ENCODE results near the gene IPO4. TPM values are rescaled to one million over a fixed set of nuclear protein-coding genes. Genes with fewer than 3 reads are reported as not detected.

IPO4 gene
- total RNA-seq, 1 experiment from 2014 or later, result 102 TPM

GRCh38 chr14:24146453-24146977 lies 42.1 kb downstream of the IPO4 start, which contains the start of gene PSME2:
Gene PSME2, minus strand, starts transcription at chr14:24146610. Its CDS starts 29 bp downstream, at chr14:24146581.
- RAD21 ChIA-PET (ENCODE audit: low non-redundant PET in 1 of 2, low total read pairs in 2 of 2, uncharacterized antibody in 2 of 2, unreplicated experiment in 2 of 2), result interaction anchor here (0.6 to 1.2 kb wide), 3 partner anchors 11 to 37 kb away, joined by 3 to 4 read pairs (median 4); partner anchors contain the start of genes IRF9 (in 1 of the 2) and PSME1 (in 1 of the 2)
- CTCF ChIA-PET, result interaction anchor here (0.6 to 3.9 kb wide), 13 partner anchors 9 to 285 kb away, joined by 3 to 19 read pairs (median 3); partner anchors contain the start of genes CIDEB, DCAF11, IRF9 and NRL
- H3K9me3 ChIP-seq (ENCODE audit: control insufficient read depth in 1 of 2, insufficient read depth in 1 of 2, low read depth in 1 of 2, low read length in 2 of 2), result no peaks in the 10 kb centered on the region
- DNase-seq (ENCODE audit: low read depth, low spot score) (peak; percentile 94), ATAC-seq (peak; percentile 83)
- peaks cover 19 to 27% of the 10 kb centered on the region in 2 experiments for H3K4me1 ChIP-seq (ENCODE audit: control insufficient read depth in 1 of 2, insufficient read depth in 2 of 2, low read length in 2 of 2)
- H3K27me3 ChIP-seq (ENCODE audit: insufficient read depth, low read length), result no peaks in the 10 kb centered on the region
- peak within 1 kb of the TSS; percentile 86 for H3K9ac ChIP-seq (ENCODE audit: low read length)
- H3K27ac ChIP-seq (ENCODE audit: low read depth, low read length), result peak within 1 kb of the TSS; percentile 95
- POLR2A ChIA-PET, result interaction anchor here (0.7 to 2.3 kb wide), 14 partner anchors 9 to 285 kb away, joined by 3 to 24 read pairs (median 4); partner anchors contain the start of genes DCAF11, IPO4, IRF9 and NRL
- BruUV-seq (replicated peaks), result no TSS peak
- peak within 1 kb of the TSS; percentile 97 to 99 for H3K4me3 ChIP-seq (replicated peaks in 1 of 2; ENCODE audit: low read depth in 1 of 2, low read length in 2 of 2)
- H2AFZ ChIP-seq (ENCODE audit: low read depth, low read length, poor library complexity, severe bottlenecking), result no peak within 1 kb of the TSS
- peaks cover 54% of the 10 kb centered on the region for H3K79me2 ChIP-seq (ENCODE audit: insufficient read depth, low read length)
- intact Hi-C loops (cut with micrococcal nuclease), result loop anchor here (1.0 kb wide), 1 partner anchor 32 kb away; the partner anchor contains the start of genes DCAF11 and NRL
- TF ChIP-seq POLR2AphosphoS5 (IDR thresholded peaks at IDR 0.05; ENCODE audit: low read depth, low read length) (peak; percentile 71; the same call in 1 of the 2 replicates), ELF1 (IDR thresholded peaks at IDR 0.05; ENCODE audit: borderline replicate concordance, low read depth) (no peak), POLR2A (IDR thresholded peaks at IDR 0.05; ENCODE audit: borderline replicate concordance, extremely low read depth, insufficient read depth, insufficient read length) (peak; percentile 48), RAD21 (IDR thresholded peaks at IDR 0.05; ENCODE audit: low read depth) (no peak), YY1 (IDR thresholded peaks at IDR 0.05; ENCODE audit: extremely low read depth, insufficient replicate concordance, low read depth, low read length) (peak; percentile 42)
- peak within 1 kb of the TSS; percentile 92 for H3K4me2 ChIP-seq (ENCODE audit: low read length)
- no peaks in the 10 kb centered on the region for H4K20me1 ChIP-seq (ENCODE audit: insufficient read depth)
- no peaks in the 10 kb centered on the region for H3K9me2 ChIP-seq (ENCODE audit: insufficient read depth)
- H3K36me3 ChIP-seq (ENCODE audit: control insufficient read depth in 1 of 2, insufficient read depth in 2 of 2, low read length in 2 of 2), result peaks cover 29 to 32% of the 10 kb centered on the region in 2 experiments; a peak in 3 of 4 replicates

GRCh38 chr14:24145690-24146452 lies 42.7 kb downstream of the IPO4 start:
- Histone ChIP-seq H4K20me1 (ENCODE audit: insufficient read depth) (no peaks in the 10 kb centered on the region), H3K27ac (ENCODE audit: low read depth, low read length) (peak overlapping the region; percentile 83), H3K36me3 (ENCODE audit: control insufficient read depth in 1 of 2, insufficient read depth in 2 of 2, low read length in 2 of 2) (peaks cover 22 to 25% of the 10 kb centered on the region in 2 experiments; a peak in 3 of 4 replicates), H3K4me2 (ENCODE audit: low read length) (peak overlapping the region; percentile 92), H3K27me3 (ENCODE audit: insufficient read depth, low read length) (no peaks in the 10 kb centered on the region), H3K9me3 (ENCODE audit: control insufficient read depth in 1 of 2, insufficient read depth in 1 of 2, low read depth in 1 of 2, low read length in 2 of 2) (no peaks in the 10 kb centered on the region), H3K79me2 (ENCODE audit: insufficient read depth, low read length) (peaks cover 58% of the 10 kb centered on the region), H3K9ac (ENCODE audit: low read length) (peak overlapping the region; percentile 86), H3K9me2 (ENCODE audit: insufficient read depth) (no peaks in the 10 kb centered on the region), H2AFZ (ENCODE audit: low read depth, low read length, poor library complexity, severe bottlenecking) (no peak overlapping the region), H3K4me1 (ENCODE audit: control insufficient read depth in 1 of 2, insufficient read depth in 2 of 2, low read length in 2 of 2) (peaks cover 19 to 27% of the 10 kb centered on the region in 2 experiments), H3K4me3 (replicated peaks in 1 of 2; ENCODE audit: low read depth in 1 of 2, low read length in 2 of 2) (peak overlapping the region; percentile 97 to 99)
- no TSS peak for BruUV-seq (replicated peaks)
- ChIA-PET POLR2A (interaction anchor here (0.9 to 2.3 kb wide), 8 partner anchors 10 to 110 kb away, joined by 3 to 24 read pairs (median 7); partner anchors contain the start of genes DCAF11, IPO4, IRF9 and NRL), CTCF (interaction anchor here (1.3 to 3.9 kb wide), 6 partner anchors 10 to 97 kb away, joined by 3 to 19 read pairs (median 7); partner anchors contain the start of genes DCAF11, IRF9, NRL and TINF2), RAD21 (ENCODE audit: low non-redundant PET in 1 of 2, low total read pairs in 2 of 2, uncharacterized antibody in 2 of 2, unreplicated experiment in 2 of 2) (no interaction called here)
- ATAC-seq (no peak), DNase-seq (ENCODE audit: low read depth, low spot score) (no peak)
- intact Hi-C loops (cut with micrococcal nuclease), result loop anchor here (1.0 kb wide), 1 partner anchor 32 kb away; the partner anchor contains the start of genes DCAF11 and NRL
- TF ChIP-seq ZFX (IDR thresholded peaks at IDR 0.05) (no peak), SP1 (IDR thresholded peaks at IDR 0.05; ENCODE audit: low read depth) (no peak), TCF7L2 (IDR thresholded peaks at IDR 0.05; ENCODE audit: borderline replicate concordance, extremely low read depth, insufficient read depth, insufficient read length) (no peak), ZNF274 (IDR thresholded peaks at IDR 0.05; ENCODE audit: low read depth, low read length) (no peak), MAX (IDR thresholded peaks at IDR 0.05) (no peak), ZBTB33 (IDR thresholded peaks at IDR 0.05; ENCODE audit: extremely low read depth, insufficient replicate concordance, low read length) (no peak), CEBPB (IDR thresholded peaks at IDR 0.05; ENCODE audit: low read depth) (no peak)
